D721Med (cell line): ENCODE data around the gene AHCYL2.
"Not testable (repeated sequence)": the region's sequence is repeated elsewhere in the genome, so short reads cannot be mapped to it uniquely, and the experiment has no call there.

Source experiments
- DNase-seq: peaks from one replicate; pipeline ENCODE4 v3.0.0; 2011; ENCODE audit warnings: low spot score; ENCODE audit not compliant: insufficient read length
- FAIRE-seq: peaks from 2 replicates; lab custom pipeline; 2011; peaks lifted over from hg19 to GRCh38; lab: Jason Lieb, UNC
- CTCF ChIP-seq: IDR thresholded peaks from 2 replicates; pipeline ENCODE4 v1.5.1; 2012; ENCODE audit warnings: mild to moderate bottlenecking, control low read depth; ENCODE audit not compliant: insufficient read depth; ENCODE audit errors: missing control alignments

Gene AHCYL2

DNA sequence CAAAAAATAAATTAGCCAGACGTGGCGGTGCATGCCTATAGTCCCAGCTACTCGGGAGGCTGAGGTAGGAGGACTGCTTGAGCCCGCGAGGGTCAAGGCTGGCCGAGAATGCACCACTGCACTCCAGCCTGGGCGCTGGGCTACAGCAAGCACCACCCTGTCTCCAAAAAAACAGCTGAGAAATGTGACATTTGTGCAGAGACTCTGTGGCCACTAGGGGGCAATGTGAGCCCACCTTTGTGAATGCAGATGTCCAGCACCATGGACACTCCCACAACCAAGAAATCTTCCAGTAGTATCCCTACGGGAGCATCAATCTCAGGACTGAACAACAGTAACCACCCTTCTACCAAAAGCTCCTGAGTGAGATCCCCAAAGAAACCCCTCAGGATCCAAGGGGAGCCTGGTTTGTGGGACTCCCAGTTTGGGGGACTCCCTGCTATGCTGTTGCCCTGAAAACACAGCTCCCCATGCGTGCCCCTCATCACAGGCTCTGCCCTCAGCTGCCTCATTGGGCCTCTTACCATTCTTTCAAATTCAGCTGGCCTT, 6.2 kb upstream of the AHCYL2 start:
- peak; percentile 98 for TF ChIP-seq CTCF
- FAIRE-seq = peak; percentile 82
- DNase-seq = peak; percentile 82

DNA sequence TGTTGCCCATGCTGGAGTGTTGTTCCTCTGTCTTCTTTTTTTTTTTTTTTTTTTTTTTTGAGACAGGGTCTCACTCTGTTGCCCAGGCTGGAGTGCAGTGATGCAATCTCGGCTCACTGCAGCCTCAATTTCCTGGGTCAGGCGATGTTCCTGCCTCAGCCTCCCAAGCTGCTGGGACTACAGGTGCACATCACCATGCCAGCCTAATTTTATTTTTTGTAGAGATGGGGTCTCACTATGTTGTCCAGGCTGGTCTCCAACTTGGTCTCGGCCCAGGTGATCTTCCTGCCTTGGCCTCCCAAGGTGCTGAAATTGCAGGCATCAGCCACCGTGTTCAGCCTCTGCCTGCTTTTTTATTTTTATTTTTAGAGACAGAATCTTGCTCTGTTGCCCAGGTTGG, 5.7 kb upstream of the AHCYL2 start:
- FAIRE-seq, DNase-seq: not testable (repeated sequence)

GRCh38 chr7:129222064-129222463, 2.8 kb upstream of the AHCYL2 start:
- no peak for TF ChIP-seq CTCF
- DNase-seq = peak; percentile 68
- no peak for FAIRE-seq

DNA sequence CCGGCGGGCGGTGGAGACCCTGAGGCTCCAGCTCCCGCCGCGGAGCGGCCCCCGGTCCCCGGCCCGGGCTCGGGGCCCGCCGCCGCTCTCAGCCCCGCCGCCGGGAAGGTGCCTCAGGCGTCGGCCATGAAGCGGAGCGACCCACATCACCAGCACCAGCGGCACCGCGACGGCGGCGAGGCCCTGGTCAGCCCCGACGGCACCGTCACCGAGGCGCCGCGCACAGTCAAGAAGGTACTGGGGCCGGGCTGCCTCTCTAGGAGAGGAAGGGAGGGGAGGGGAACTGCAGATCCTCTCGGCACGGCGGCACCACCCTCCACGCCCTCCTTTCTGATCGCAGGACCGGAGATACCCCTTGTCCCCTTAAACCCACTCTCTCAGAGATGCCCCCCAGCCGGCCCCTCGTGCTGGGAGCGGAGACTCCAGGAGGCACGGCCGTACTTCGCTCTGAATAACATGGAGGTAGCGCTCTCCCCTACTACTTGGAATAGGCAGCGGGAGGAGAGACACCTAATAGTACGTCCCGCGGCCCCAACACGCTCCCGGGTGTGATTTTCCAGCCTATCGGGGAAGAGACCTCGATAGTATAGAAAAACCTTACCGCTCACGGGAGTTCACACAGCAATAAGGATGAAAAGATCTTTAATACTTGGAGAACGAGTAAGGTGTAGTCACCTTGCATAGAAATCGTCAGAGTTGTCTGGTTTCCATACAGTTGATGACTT, 538 bp downstream of the AHCYL2 start:
- no peak for DNase-seq
- no peak for TF ChIP-seq CTCF
- FAIRE-seq = no peak

- FAIRE-seq (no peak), DNase-seq (no peak)
- no peak for TF ChIP-seq CTCF
These were observed 1.2 kb downstream of the AHCYL2 start for GRCh38 chr7:129225931-129226572.

DNA sequence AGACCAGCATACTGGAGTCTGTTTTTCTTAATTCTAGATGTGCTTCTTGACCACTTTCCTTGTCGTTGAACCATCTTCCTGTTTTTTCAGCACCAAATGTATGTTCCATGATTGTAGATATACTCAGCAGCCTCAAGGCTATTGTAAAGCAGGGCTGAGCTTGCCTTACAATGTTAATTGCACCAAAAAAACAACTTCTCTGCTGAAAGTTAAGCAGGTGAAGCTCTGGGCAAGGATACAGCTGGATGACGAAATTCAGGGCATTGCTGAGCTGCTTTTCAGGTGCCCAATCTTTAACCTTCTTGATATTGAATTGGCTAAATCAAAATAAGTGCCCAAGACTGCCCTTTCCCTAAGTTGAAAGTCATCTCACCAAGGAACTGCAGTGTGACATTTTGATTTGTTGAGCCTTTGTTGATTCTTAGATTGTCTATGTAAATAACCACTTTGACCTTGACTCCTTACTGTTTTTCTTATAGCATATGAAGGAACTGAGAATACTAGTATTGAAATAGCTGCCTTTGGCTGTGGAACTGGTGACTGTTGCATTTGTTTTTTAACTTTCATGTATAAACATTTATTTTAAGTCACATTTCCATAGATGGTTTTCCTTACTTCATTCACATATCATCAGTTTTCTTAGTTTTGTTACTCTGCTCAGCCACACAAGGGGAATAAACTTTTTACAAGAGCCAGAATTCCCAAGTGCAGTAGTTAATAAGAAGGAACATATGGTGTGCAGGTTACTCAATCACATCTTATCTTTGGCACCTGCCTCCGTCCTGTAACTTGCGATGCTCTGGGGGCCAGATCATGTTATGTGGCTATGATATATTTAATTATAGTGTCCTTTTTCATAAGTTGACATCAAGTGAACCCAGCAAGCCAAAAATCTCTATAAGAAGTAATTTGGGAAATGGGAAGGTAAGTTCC, 3.1 kb downstream of the AHCYL2 start:
- no peak for FAIRE-seq
- no peak for TF ChIP-seq CTCF
- DNase-seq = no peak

GRCh38 chr7:129228633-129229032, 3.8 kb downstream of the AHCYL2 start:
- DNase-seq = no peak
- FAIRE-seq = no peak
- TF ChIP-seq CTCF = no peak
